HCT116 (cell line): ENCODE measurements around the gene VWF.

Source experiments
- CTCF ChIP-seq, 3 experiments: fragments of 200-600 bp in 1 of 3; sonication (generic) in 1 of 3; IDR thresholded peaks in 2 of 3; conservative IDR thresholded peaks in 1 of 3; 2 replicates each; pipeline ENCODE4 v1.5.1; 2012 to 2017; ENCODE audit warnings: low read depth in 2 of 3, low read length in 2 of 3, antibody characterized with exemption in 1 of 3, borderline replicate concordance in 1 of 3, control low read depth in 1 of 3, mild to moderate bottlenecking in 1 of 3, mixed read lengths in 1 of 3, mixed run types in 1 of 3, moderate library complexity in 1 of 3; ENCODE audit not compliant: insufficient read depth in 1 of 3
- EZH2 ChIP-seq: fragments of 200-600 bp; sonication (generic); IDR thresholded peaks from 2 replicates; pipeline ENCODE4 v1.6.1; 2017; ENCODE audit warnings: antibody characterized with exemption, mixed run types
- MAX ChIP-seq: IDR thresholded peaks from 2 replicates; pipeline ENCODE4 v1.6.1; 2012
- POLR2A ChIP-seq: IDR thresholded peaks from 2 replicates; pipeline ENCODE4 v1.7.0; 2011; ENCODE audit warnings: borderline replicate concordance; ENCODE audit not compliant: insufficient read depth, insufficient read length; ENCODE audit errors: extremely low read depth
- POLR2AphosphoS5 ChIP-seq: IDR thresholded peaks from 2 replicates; pipeline ENCODE4 v1.6.1; 2011; ENCODE audit warnings: mild to moderate bottlenecking, low read depth, low read length, moderate library complexity
- SRF ChIP-seq: IDR thresholded peaks from 2 replicates; pipeline ENCODE4 v1.6.1; 2012; ENCODE audit warnings: low read depth

GRCh38 chr12:5912011-5912410, 212.5 kb downstream of the VWF start:
- TF ChIP-seq POLR2A (no peak), SRF (no peak), CTCF (IDR thresholded peaks at IDR 0.05 in 2 of 3, conservative IDR thresholded peaks at IDR 0.05 in 1 of 3; ENCODE audit: borderline replicate concordance in 1 of 3, insufficient read depth in 1 of 3, low read depth in 2 of 3, low read length in 2 of 3) (no peak), POLR2AphosphoS5 (no peak), EZH2 (no peak), MAX (no peak)
